8988T (cell line): ENCODE measurements around the gene GLRX2.

Experiments used
- DNase-seq: peaks from one replicate; pipeline ENCODE4 v3.0.0; 2011

Gene GLRX2

DNA sequence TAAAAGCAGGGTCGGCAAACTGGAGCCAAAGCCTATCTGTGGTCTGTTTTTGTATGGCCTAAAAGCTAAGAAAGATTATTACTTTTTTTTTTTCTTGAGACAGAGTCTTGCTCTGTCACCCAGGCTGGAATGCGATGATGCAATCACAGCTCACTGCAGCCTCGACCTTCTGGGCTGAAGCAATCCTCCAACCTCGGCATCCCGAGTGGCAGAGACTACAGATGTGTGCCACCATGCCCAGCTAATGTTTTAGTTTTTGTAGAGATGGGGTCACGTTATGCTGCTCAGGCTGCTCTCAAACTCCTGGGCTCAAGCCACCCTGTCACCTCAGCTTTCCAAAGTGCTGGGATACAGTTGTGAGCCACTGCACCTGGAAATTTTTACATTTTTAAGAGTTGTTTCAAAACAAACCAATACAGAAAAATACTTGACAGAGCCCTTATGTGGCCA is 6.5 kb upstream of the GLRX2 start:
- no peak for DNase-seq

DNA sequence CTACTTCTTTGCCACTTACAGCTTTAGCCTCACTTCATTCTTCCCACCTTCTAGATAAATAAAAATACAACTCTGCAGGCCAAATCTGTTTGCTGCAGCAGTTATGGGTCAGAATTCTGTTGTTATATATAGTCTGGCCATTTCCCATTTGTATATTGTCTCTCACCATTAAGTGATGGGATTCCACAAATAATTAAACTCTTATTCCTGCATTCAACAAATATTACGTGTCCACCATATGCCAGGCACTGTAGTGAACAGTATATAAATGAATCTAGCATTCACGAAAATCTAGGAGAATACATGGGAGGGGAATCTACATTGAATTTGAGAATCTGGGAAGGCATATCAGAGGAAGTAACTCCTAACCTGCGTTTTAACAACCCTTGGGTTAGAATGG is 5.7 kb upstream of the GLRX2 start:
- DNase-seq, result no peak

DNA sequence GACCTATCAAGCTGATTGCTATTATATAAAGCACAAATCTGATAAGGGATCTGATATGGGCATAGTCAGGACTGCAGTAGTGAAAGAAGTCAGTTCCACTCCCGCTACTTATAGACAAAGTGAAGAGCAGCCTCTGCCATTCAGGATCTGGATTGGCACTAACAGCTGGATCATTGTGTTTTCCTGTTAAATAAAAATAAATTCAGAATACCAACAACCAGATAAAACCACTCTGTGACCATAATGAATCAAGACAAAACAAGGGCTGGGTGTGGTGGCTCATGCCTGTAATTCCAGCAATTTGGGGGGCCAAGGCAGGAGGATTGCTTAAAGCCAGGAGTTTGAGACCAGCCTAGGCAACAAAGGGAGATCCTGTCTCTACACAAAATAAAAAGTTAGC is 5.0 kb upstream of the GLRX2 start:
- no peak for DNase-seq

DNA sequence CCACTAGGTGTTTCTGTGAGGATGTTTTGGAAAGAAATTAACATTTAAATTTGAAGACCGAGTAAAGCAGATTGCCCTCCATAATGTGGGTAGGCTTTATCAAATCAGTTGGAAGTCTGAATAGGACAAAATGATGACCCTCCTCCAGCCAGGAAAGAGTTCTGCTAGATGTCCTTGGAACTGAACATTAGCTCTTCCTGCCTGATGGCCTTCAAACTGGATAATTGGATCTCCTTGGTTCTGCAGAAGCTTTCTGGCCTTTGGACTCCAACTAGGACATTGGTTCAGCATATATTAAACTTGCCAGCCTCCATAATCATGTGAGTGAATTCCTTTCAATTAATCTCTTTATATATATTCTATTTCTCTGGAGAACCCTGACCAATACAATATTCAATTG is 4.4 kb upstream of the GLRX2 start:
- DNase-seq, result no peak

DNA sequence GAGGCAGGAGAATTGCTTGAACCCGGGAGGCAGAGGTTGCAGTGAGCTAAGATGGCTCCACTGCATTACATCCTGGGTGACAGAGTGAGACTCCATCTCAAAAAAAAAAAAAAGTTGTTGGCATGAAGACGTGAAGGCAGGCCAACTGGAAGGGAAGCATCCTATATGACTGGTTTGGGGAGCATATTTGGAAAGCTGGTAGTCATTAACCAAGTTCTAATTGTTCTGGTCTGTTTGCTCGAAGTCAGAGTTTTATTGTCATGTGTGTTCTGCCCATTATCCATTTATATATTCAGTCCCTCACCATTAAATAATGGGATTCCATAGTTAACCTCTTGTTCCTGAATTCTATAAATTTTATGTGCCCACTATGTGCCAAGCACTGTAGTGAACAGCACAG is 3.3 kb upstream of the GLRX2 start:
- DNase-seq, result no peak

DNA sequence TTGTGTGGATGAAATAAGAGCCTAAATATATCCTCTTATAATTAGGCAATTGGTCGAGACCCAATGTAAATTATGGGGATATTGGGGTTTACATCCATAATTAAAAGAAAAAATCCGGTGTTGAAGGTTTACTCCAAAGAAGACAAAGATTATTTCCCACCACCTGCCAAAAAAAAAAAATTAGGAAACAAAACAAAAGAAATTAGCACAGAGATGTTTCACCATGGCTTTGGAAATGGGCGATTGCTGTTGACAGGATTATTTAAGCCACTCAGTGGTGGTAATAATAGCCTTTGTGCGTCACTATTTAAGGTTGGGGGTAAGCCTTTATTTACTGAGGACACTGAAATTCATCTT is 585 bp upstream of the GLRX2 start:
- DNase-seq, result no peak

DNA sequence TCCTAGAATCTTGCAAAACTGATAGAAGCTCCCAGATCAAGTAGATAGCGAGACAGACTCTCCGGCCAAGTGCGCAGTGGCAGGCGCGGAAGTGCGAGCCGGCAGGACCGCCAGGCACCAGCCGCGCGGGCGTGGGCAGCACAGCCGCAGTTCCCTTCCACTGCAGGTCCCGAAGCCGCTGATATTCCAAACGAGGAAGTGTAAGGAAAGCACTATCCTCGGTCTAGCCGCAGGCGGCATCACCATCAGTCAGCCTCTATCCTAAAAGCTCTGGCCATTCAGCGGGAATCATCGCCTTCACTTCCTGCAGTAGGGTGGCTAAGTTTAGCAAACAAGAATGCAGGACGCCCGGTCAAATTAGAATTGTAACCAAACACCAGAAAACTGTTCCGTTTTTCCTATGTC is 710 bp downstream of the GLRX2 start:
- DNase-seq, result peak; percentile 27

DNA sequence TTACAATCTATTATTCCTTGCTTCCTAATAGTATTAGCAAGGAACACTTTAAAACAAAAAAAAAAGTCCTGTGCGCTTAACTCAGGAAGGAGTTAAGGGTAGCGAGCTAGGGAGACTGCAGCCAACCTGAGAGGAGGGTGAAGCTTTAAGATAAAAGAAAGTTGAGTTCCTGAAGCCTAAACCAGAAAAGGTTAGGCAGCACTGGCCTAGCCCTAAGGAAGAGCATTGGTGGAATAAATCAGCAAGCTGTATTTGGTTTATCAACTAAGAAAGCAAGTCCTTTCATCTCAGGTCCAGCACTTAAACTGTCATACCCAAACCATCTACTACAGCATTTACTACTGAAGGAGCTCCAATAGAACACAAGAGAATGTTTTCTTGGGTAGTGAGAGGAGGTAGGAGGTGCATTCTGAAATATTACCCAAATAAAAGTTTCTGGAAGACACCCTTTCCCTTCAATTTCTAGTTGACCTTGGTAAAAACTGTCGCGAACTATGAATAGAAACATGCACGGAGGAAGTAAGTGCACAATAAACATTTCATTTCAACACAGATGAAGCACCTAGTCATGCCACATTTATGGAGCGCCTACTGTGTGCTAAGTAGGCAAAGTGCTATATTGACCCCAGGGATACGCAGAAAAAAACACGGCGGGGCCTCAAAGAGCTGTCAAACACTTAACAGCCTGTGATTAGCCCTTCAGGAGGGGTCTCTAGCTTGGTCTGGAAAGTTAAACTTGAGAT is 1.3 kb downstream of the GLRX2 start:
- DNase-seq, result no peak

DNA sequence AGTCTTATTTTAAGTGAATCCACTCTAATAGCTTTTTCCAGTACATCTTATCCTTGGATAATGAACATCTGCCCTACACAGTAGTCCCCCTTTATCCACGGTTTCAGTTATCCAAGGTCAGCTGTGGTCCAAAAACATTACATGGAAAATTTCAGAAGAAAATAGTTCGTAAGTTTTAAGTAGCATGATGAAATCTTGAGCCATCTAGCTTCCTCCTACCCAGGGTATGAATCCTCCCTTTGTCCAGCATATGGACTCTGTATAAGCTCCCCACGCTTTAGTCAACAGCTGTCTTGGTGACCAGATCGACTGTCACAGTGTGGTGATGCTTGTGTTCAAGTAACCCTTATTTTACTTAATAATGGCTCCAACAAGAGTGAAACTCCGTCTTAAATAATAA is 2.6 kb downstream of the GLRX2 start:
- DNase-seq, result no peak

DNA sequence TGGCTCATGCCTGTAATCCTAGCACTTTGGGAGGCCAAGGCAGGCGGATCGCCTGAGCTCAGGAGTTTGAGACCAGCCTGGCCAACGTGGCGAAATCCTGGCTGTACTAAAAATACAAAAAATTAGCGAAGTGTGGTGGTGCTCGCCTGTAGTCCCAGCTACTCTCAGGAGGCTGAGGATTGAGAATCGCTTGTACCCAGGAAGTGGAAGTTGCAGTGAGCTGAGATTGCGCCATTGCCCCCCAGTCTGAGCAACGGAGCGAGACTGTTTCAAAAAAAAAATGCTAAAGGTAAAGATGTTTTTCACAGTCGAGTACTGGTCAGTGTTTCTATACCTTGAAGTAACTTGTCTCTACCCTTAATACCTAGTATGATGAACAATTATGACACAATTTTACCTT is 11.1 kb downstream of the GLRX2 start:
- no peak for DNase-seq

DNA sequence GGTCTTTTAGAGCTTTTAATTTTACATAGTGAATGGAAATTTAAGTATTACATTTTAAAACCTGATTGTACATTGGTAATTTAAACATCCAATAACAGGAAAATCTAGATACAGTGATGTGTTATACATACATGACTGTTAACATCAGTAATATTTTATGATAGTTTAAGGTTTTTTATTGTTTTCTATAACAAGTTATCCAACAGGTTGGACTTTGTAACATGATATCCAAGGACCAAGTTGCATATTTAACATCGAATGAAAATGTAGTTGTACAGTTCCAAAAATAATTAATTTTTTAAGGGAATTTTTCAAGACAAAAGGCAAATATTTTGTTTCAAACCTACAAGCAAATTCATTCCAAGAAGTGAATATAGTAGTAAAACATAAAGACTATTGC is 14.3 kb downstream of the GLRX2 start:
- no peak for DNase-seq

DNA sequence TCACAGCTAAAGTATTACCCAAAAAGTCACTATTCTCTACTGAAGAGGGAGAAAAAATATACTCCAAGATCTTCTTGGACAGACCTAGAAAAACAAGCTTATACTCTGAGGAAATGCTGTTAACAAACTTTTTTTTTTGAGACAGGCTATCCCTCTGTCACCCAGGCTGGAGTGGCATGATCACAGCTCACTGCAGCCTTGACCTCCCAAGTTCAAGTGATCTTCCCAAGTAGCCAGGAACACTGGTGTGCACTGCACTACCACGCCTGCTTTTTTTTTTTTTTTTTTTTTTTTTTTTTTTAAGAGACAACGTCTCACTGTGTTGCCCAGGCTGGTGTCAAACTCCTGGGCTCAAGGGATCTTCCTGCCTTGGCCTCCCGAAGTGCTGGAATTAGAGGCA is 17.3 kb downstream of the GLRX2 start:
- DNase-seq, result no peak

DNA sequence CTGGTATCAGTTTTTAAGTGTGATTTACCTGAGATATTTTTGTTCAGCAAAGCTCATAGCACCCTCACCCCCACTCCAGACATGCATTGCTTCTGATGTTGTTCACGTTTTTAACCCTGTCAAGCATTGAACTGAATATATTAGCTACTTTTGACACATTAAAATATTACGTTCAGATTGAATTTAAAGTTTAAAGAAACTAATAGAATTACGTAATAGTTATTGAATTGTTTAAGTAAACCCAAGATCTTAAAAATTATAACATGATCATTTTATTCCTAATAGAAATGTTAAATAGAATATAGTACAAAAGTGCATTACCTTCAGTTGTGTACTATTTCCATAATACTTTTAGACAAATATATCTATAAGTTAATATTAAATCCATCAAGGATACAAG is 18.9 kb downstream of the GLRX2 start:
- no peak for DNase-seq

DNA sequence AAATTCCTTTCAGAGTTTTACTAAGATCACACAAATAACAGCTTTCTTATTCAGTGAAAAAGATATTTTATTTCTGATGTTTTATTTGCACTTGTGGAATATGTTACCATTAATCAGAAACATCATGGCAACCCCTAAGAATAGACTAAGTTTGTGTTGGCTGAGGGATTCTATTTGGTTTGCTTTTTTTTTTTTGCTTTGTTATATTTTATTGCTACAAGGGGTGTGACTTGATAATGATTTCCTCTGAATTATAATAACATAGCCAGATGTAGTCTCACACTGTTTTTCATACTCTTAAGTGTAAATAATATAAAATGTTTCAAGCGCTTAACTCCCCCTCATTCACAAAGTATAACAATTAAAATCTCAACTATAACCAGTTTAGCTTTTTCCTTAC is 20.0 kb downstream of the GLRX2 start:
- no peak for DNase-seq

DNA sequence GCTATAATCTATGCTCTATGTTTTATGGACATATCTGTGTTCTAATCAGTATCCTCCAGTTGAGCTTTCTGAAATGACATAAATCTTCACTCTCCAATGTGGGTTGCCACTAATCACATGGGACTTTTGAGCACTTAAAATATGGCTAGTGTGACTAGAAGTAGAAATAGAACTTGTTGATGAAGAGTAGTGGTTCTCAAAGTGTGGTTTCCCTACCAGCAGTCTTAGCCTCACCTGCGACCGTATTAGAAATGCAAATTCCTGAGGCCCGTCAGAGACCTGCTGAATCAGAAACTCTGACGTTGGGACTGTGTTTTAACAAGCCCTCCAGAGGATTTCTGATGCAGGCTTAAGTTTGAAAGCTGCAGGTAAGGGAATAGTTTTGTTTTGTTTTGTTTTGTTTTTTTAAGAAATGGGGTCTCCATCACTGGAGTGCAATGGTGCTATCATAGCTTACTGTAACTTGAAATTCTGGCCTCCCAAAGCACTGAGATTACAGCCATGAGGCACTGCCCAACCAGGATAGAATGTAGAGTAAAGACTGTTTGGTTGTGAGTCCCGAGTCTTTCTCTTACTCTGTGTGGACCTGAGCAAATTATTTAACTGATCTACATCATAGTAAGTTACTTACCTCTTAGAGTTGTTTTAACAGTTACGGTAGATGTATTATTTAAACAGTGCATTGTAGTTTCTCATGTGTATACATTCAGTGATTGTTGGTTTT is 21.7 kb downstream of the GLRX2 start:
- DNase-seq, result no peak

DNA sequence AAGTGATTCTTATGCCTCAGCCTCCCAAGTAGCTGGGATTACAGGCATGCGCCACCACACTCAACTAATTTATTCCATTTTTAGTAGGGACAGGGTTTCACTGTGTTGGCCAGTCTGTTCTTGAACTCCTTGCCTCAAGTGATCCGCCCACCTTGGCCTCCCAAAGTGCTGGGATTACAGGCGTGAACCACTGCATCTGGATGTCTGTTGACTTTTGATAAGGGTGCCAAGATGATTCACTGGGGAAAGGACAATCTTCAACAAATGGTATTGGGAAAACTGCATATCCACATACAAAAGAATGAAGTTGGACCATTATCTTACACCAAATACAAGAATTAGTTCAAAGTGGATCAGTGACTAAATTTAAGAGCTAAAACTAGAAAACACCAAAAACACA is 26.0 kb downstream of the GLRX2 start:
- no peak for DNase-seq

DNA sequence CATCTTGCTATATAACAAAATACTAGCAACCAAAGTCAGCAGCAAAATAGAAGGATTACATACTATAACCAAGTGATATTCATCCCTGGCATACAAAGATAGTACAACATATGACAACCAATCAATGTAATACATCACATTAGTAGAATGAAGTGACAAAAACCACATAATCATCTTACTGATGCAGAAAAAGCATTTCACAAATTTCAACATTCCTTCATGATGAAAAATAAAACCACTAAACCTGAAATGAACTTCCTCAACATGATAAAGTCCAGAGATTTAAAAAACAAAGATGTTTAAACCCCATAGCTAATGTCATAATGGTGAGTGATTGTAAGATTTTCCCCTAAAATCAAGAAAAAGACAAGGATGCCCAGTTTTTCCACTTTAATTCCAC is 27.2 kb downstream of the GLRX2 start:
- no peak for DNase-seq

DNA sequence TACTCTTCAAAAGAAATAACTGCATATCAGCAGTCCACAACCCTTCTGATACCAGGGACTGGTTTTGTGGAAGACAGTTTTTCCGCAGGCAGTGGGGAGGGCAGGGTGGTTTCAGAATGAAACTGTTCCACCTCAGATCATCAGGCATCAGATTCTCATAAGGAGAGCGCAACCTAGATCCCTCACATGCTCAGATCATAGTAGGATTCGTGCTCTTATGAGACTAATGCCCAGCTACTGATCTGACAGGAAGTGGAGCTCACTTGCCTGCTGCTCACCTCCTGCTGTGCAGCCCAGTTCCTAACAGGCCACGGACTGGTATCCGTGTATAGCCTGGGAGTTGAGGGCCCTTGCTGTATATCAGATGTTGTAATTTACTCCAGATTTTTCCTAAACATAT is 34.3 kb downstream of the GLRX2 start:
- DNase-seq, result no peak

DNA sequence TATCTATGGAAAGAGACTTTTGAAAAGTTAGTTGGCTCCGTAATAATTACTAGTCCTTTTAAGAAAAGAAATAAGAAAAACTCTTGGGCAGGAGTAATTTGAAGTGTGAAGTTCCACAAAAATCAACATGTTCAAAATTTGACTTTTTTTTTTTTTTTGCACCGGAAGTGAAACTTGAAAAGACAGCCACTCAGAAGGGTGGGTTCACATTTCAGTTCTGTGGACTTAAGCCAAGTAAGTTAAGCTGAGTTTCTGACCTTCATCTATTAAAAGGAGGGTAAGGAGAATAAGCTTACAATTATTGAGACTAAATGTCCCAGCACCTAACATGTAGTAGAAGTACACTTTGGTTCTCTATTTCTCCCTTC is 34.8 kb downstream of the GLRX2 start:
- DNase-seq, result no peak

DNA sequence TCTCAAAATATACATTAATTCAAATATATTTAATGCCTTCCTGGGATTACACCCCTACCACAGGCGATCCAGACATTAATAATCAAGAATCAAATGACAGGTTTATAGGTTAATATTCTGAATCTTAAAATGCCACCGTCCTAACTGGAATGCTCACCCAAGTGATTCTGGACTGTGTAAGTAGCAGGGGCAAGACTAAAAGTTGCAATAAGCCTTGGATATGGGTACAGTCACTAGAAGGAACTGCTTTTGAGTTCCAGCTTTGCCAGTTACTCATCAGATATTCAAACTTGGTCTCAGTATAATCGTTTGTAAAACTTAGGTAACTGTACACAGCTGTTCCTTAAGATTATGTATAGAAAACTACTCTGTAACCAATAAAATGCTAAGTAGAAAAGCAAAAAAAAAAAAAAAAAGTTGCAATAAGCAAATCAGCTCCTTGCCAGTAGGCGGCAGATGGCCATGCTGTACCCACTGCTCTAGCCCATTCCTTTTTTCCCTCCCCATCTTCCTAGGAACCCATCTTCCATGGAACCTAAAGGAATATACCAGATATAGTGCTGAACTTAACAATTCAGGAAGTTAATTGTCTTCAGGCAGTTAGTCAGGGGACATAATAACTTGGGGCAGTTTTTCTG is 35.3 kb downstream of the GLRX2 start:
- DNase-seq, result no peak

DNA sequence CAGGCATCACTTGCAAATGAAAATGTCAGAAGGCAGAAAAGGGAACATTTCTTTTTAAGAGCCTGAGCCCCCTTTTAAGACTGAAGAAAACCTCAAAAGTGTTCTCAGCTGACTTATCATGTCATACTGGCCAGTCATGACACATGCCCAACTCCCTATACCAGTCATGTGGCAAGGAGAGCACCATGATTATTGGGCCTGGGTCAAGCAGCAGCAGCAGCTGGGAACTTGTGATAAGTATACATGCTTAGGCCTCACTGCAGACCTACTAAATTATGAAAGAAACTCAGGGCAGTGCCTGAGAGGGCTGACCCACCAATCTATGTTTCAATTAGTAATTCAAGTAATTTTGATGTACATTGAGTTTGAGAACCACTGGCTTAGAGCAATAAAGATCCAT is 37.2 kb downstream of the GLRX2 start:
- DNase-seq, result no peak

DNA sequence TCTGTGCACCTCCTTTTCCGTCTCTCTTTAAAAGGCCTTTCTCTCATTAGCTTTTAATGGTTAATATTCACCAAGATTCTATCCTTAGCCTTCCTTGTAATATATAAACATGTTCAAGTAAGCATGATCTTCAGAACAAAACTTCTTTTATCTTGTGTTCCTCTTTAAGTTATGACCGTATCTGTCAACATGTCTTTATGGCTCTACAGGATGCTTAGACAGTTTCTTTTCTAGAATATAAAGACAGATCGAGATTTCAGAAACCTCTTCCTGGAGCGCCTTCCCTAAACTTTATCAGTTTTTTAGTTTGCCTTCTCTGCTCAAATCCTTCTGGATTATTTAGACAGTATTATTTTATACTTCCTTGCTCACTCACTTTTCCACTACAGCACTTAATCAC is 38.6 kb downstream of the GLRX2 start:
- no peak for DNase-seq

DNA sequence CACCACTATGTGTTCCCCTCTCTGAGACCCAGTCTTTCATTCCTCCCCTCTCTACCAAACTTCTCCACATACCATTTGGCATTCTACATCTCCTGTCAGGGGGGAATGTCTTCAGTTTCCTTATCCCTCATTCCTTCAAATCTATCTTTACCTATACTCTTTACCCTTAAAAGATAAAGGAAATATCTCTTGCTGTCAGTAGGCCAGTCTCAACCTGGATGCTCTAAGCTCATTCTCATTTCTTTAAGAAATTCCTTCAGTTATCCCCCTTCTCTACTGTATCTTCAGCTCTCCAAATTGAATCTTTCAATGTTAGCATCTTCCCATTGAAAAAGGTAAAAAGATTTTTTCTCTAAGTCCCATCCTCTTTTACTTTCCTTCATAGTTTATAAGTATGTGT is 39.3 kb downstream of the GLRX2 start:
- no peak for DNase-seq

DNA sequence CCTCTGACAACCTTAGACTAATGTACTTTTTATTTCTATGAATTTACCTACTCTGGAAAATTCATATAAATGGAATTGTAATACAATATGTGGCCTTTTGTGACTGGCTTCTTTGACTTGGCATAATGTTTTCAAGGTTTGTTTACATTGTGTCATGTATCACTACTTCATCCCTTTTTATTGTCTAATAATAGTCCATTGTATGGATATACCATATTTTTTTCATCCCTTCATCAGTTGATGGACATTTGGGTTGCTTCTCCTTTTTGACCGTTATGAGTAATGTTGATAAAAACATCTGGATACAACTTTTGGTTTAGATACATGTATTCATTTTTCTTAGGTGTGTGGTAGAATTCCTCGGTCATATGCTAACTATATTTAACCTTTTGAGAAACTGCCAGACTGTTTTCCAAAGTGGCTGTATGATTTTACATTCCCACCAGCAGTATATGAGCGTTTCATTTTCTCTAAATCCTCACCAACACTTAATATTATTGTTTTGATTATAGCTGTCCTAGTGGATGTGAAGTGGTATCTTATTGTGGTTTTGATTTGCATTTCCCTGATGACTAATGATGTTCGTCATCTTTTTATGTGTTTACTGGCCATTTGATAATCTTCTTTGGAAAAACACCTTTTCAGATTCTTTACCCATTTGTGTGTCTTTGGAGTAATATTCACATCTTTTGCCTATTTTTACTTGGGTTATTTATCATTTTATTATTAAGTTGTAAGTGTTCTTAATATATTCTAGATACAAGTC is 42.3 kb downstream of the GLRX2 start:
- no peak for DNase-seq
